ENCODE measurements around the gene KDM5C. TPM values are rescaled to one million over a fixed set of nuclear protein-coding genes. Genes with fewer than 3 reads are reported as not detected.
A peak's percentile ranks its signal among the peaks of the same experiment; 100 is the strongest.

Gene KDM5C
- total and polyA plus RNA-seq, 9 of the 15 experiments (the other 6 are each of a cell fraction or from before 2014, with no cell fraction given), result 0.62 to 136 (median 52.4) TPM

GRCh38 chrX:53272808-53273337 lies 47.9 kb upstream of the KDM5C start:
- DNase-seq (ENCODE audit: extremely low read depth in 1 of 4, low spot score in 3 of 4) (no peak), FAIRE-seq (no peak), ATAC-seq (no peak)
- H3K79me2 ChIP-seq (ENCODE audit: control insufficient read depth, insufficient read depth, low read length), result no peaks in the 10 kb centered on the region
- no peak overlapping the region for H3K4me3 ChIP-seq
- intact Hi-C loops (cut with micrococcal nuclease), result no loop called here
- in situ Hi-C loops (cut with MboI), result no loop called here
- no TSS peak for BruUV-seq (replicated peaks)
- peaks cover 8 to 15% of the 10 kb centered on the region in 2 experiments; a peak in 3 of 5 replicates for H3K4me1 ChIP-seq (replicated peaks in 1 of 2; ENCODE audit: control insufficient read depth in 2 of 2, insufficient read depth in 2 of 2, low read length in 2 of 2)
- H3K9ac ChIP-seq (ENCODE audit: insufficient read depth in 1 of 2, low read depth in 2 of 2, low read length in 2 of 2), result no peak overlapping the region
- ChIA-PET POLR2A (no interaction called here), CTCF (ENCODE audit: low intra/inter-chr PET ratio) (no interaction called here)
- no peaks in the 10 kb centered on the region for H4K20me1 ChIP-seq (replicated peaks; ENCODE audit: control insufficient read depth, insufficient read depth, low read length)
- 41% methylated on average over 7 of the region's 8 CpGs for WGBS (ENCODE audit: insufficient coverage, low coverage, missing lambda C conversion rate)
- H3K27ac ChIP-seq (ENCODE audit: extremely low read depth, low read depth, low read length), result no peak overlapping the region; the same call in 2 of the 3 replicates
- no peaks in the 10 kb centered on the region for H3K36me3 ChIP-seq (ENCODE audit: control insufficient read depth, insufficient read depth, low read length)
- H3K27me3 ChIP-seq (ENCODE audit: control insufficient read depth in 2 of 2, insufficient read depth in 2 of 2, low read length in 2 of 2), result no peaks in the 10 kb centered on the region
- H3K9me1 ChIP-seq (ENCODE audit: control insufficient read depth, insufficient read depth, low read length), result no peaks in the 10 kb centered on the region
- H2AFZ ChIP-seq (ENCODE audit: low read depth, low read length), result no peak overlapping the region
- no peak overlapping the region for H3K4me2 ChIP-seq (ENCODE audit: insufficient read depth, low read length)
- no peaks in the 10 kb centered on the region for H3K9me3 ChIP-seq (replicated peaks; ENCODE audit: control insufficient read depth, insufficient read depth, low read depth, low read length)
- TF ChIP-seq ATF7 (IDR thresholded peaks at IDR 0.05) (peak; percentile 72; the same call in 1 of the 2 replicates), ATF3 (IDR thresholded peaks at IDR 0.05) (peak; percentile 77), ATF3 (CRISPR knock-in tag; conservative IDR thresholded peaks at IDR 0.05) (no peak), JUND (IDR thresholded peaks at IDR 0.05; ENCODE audit: borderline replicate concordance, low read depth, low read length) (peak; percentile 35; the same call in 1 of the 2 replicates), JUND (tag; IDR thresholded peaks at IDR 0.05; ENCODE audit: borderline replicate concordance, low read depth, low read length) (no peak), RBM25 (IDR thresholded peaks at IDR 0.05; ENCODE audit: low read depth, low read length, severe bottlenecking) (peak; percentile 77), MXD1 (CRISPR knock-in tag; IDR thresholded peaks at IDR 0.05; ENCODE audit: borderline replicate concordance, poor library complexity, severe bottlenecking) (no peak), ZNF239 (CRISPR knock-in tag; IDR thresholded peaks at IDR 0.05) (no peak), BCOR (IDR thresholded peaks at IDR 0.05) (peak; percentile 67; the same call in 1 of the 2 replicates)
